ENCODE data around the gene TTC13. TPM values are rescaled to one million over a fixed set of nuclear protein-coding genes. Genes with fewer than 3 reads are reported as not detected.

TTC13 gene
- total and polyA plus RNA-seq, 2 of the 4 experiments (the other 2 are of a cell fraction), result 6.1 to 9.1 TPM

DNA sequence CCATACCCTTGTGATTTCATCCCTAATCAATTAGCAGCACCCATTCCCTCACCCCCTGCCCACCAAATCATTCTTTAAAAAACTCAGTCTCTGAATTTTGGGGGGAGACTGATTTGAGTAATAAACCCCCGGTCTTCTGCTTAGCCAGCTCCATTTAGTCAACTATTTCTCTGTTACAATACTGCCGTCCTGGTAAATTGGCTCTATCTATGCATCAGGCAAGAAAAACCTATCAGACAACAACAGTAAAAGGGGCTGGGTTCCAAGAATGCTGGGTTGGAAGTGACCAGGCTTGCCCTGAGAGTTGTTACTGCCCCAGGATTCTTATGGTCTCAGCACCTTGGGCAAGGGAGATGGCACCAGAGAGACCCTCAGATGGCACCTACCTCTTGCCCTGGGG is 94.0 kb downstream of the TTC13 start:
- CTCF ChIA-PET, result no interaction called here
- H3K27ac ChIP-seq (ENCODE audit: insufficient read depth, low read length), result no peak overlapping the region

More for the DNA sequence above, 94.0 kb downstream of the TTC13 start:
- no peak overlapping the region for H2AFZ ChIP-seq (replicated peaks; ENCODE audit: low read length, poor library complexity)
- in situ Hi-C loops (cut with MboI; ENCODE audit: low sequenced_read_pairs) (no loop called here), intact Hi-C loops (cut with micrococcal nuclease) (no loop called here), dilution Hi-C loops (cut with HindIII; ENCODE audit: low sequenced_read_pairs, unreplicated experiment) (no loop called here)
- H2BK5ac ChIP-seq (ENCODE audit: low read depth, low read length, poor library complexity, severe bottlenecking), result no peak overlapping the region
- no peak overlapping the region for H4K5ac ChIP-seq (ENCODE audit: low read depth, low read length)
- H3K18ac ChIP-seq (ENCODE audit: low read depth, low read length), result no peak overlapping the region
- BruUV-seq (replicated peaks), result no TSS peak
- H3K9ac ChIP-seq (ENCODE audit: low read depth, low read length), result no peak overlapping the region
- H3K27me3 ChIP-seq (ENCODE audit: control insufficient read depth, insufficient read depth, low read length), result no peaks in the 10 kb centered on the region
- no peak overlapping the region for H4K8ac ChIP-seq (ENCODE audit: low read depth in 2 of 2, low read length in 2 of 2)
- POLR2A ChIA-PET (ENCODE audit: unreplicated experiment), result no interaction called here
- no peak overlapping the region for H3K4me2 ChIP-seq (ENCODE audit: low read depth, low read length)
- no peak overlapping the region for H3K56ac ChIP-seq (ENCODE audit: extremely low read depth, insufficient read depth, low read length)
- H2BK15ac ChIP-seq (ENCODE audit: low read depth, low read length), result no peak overlapping the region
- ATAC-seq (ENCODE audit: low read depth), result no peak
- H4K91ac ChIP-seq (ENCODE audit: insufficient read depth, low read depth, low read length), result no peak overlapping the region
- no peak overlapping the region for H2BK120ac ChIP-seq (ENCODE audit: low read depth, low read length)
- no peaks in the 10 kb centered on the region for H3K36me3 ChIP-seq (ENCODE audit: control insufficient read depth, insufficient read depth, low read length)
- no peak for DNase-seq
- WGBS, 2 experiments (ENCODE audit: extremely low coverage in 2 of 2, insufficient read length in 1 of 2), result no CpG with 5 or more reads among the region's 2 CpGs
- no peak overlapping the region for H3K4me3 ChIP-seq (ENCODE audit: insufficient read depth, low read depth, low read length)
- H2AK9ac ChIP-seq (replicated peaks; ENCODE audit: low read depth, low read length, poor library complexity), result no peak overlapping the region
- H2BK20ac ChIP-seq (ENCODE audit: low read depth, low read length), result no peak overlapping the region
- H3K4ac ChIP-seq (ENCODE audit: low read depth, low read length), result no peak overlapping the region
- TF ChIP-seq MAZ (IDR thresholded peaks at IDR 0.05; ENCODE audit: borderline replicate concordance, low read depth, low read length) (no peak), NFE2L2 (IDR thresholded peaks at IDR 0.05; ENCODE audit: low read depth, low read length) (no peak), SMC3 (IDR thresholded peaks at IDR 0.05; ENCODE audit: low read depth, low read length) (no peak), POLR2A (IDR thresholded peaks at IDR 0.05; ENCODE audit: low read depth, low read length) (no peak), FOS (IDR thresholded peaks at IDR 0.05; ENCODE audit: low read depth, low read length) (no peak)
- H3K23ac ChIP-seq (ENCODE audit: low read depth, low read length), result no peak overlapping the region
- no peak overlapping the region for H2AK5ac ChIP-seq (ENCODE audit: low read depth, low read length)
- H3K79me1 ChIP-seq (ENCODE audit: low read depth in 1 of 2, low read length in 2 of 2), result no peaks in the 10 kb centered on the region
- no peaks in the 10 kb centered on the region; the same call in 1 of the 2 replicates for H3K9me1 ChIP-seq (ENCODE audit: insufficient read depth, low read length)
- no peak overlapping the region for H3K14ac ChIP-seq (replicated peaks; ENCODE audit: low read depth, low read length)
- H3K9me3 ChIP-seq (ENCODE audit: control insufficient read depth, insufficient read depth, low read length), result peaks cover 9% of the 10 kb centered on the region
- no peaks in the 10 kb centered on the region for H4K20me1 ChIP-seq (ENCODE audit: insufficient read depth, low read length)
- H3K4me1 ChIP-seq (ENCODE audit: control insufficient read depth, insufficient read depth, low read length), result peaks cover 7% of the 10 kb centered on the region; the same call in 1 of the 2 replicates
